ENCODE data around the gene EIF3F.

EIF3F gene

GRCh38 chr11:8040261-8040920 lies 53.3 kb downstream of the EIF3F start:
- no peak for DNase-seq (ENCODE audit: low read depth)

- no peak for DNase-seq (ENCODE audit: low read depth)
Observed at GRCh38 chr11:8040921-8041285, 53.8 kb downstream of the EIF3F start.

GRCh38 chr11:8041576-8041975 lies 54.4 kb downstream of the EIF3F start:
- DNase-seq (ENCODE audit: low read depth) = no peak

GRCh38 chr11:8043756-8044155 lies 56.6 kb downstream of the EIF3F start:
- DNase-seq (ENCODE audit: low read depth) = no peak

GRCh38 chr11:8045839-8046238 lies 58.7 kb downstream of the EIF3F start:
- no peak for DNase-seq (ENCODE audit: low read depth)

- DNase-seq (ENCODE audit: low read depth) = no peak
Observed at GRCh38 chr11:8047382-8047781, 60.2 kb downstream of the EIF3F start.

GRCh38 chr11:8049084-8049483 lies 61.9 kb downstream of the EIF3F start:
- no peak for DNase-seq (ENCODE audit: low read depth)
